Fibroblast of lung (primary cell): ENCODE results near the gene DDO.

Experiments
- EZH2 ChIP-seq: IDR thresholded peaks from 2 replicates; pipeline ENCODE4 v1.5.1; 2012; ENCODE audit warnings: low read length, control low read depth, mild to moderate bottlenecking; ENCODE audit errors: missing control alignments
- TF ChIP-seq, protein P1 (sequence below), 2 donors: IDR thresholded peaks in 1 of 2; conservative IDR thresholded peaks in 1 of 2; 1 replicate in 1 of 2; 2 replicates in 1 of 2; pipeline ENCODE4 v1.5.1; 2011 to 2012; ENCODE audit warnings: low read length in 2 of 2, control low read depth in 1 of 2, inconsistent platforms in 1 of 2, low read depth in 1 of 2, mild to moderate bottlenecking in 1 of 2

DNA sequence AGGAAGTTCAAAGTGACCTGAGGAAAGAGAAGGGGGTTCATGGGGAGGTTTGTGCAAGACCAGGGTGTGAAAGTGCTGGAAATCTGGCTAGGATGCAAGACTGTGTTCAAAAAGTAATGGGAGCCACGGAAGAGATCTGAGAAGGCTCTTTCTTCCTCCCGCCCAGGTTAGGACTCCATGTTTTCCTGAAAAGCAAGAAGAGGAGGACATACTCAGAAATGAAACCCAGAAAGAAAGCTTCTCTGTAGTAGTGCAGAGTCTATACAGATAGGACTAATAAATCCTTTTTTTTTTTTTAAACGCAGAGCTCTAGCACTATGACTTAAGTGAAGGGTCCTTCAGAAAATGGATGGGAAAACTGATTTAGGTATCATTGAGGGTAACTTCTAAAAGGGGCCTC lies 3.2 kb upstream of the DDO start:
- TF ChIP-seq EZH2 = no peak
- TF ChIP-seq, protein P1, sequence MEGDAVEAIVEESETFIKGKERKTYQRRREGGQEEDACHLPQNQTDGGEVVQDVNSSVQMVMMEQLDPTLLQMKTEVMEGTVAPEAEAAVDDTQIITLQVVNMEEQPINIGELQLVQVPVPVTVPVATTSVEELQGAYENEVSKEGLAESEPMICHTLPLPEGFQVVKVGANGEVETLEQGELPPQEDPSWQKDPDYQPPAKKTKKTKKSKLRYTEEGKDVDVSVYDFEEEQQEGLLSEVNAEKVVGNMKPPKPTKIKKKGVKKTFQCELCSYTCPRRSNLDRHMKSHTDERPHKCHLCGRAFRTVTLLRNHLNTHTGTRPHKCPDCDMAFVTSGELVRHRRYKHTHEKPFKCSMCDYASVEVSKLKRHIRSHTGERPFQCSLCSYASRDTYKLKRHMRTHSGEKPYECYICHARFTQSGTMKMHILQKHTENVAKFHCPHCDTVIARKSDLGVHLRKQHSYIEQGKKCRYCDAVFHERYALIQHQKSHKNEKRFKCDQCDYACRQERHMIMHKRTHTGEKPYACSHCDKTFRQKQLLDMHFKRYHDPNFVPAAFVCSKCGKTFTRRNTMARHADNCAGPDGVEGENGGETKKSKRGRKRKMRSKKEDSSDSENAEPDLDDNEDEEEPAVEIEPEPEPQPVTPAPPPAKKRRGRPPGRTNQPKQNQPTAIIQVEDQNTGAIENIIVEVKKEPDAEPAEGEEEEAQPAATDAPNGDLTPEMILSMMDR (conservative IDR thresholded peaks at IDR 0.05 in 1 of 2, IDR thresholded peaks at IDR 0.05 in 1 of 2; ENCODE audit: low read depth in 1 of 2, low read length in 2 of 2) = no peak
